HG02884 (cell line): ENCODE data around the gene GMDS.

Experiments
- ATAC-seq: cut with Tn5 transposase; IDR thresholded peaks from one replicate; pipeline ENCODE4 v1.9.1; 2021; ENCODE audit warnings: mild to moderate bottlenecking, moderate library complexity; ENCODE audit not compliant: unreplicated experiment

Gene GMDS

DNA sequence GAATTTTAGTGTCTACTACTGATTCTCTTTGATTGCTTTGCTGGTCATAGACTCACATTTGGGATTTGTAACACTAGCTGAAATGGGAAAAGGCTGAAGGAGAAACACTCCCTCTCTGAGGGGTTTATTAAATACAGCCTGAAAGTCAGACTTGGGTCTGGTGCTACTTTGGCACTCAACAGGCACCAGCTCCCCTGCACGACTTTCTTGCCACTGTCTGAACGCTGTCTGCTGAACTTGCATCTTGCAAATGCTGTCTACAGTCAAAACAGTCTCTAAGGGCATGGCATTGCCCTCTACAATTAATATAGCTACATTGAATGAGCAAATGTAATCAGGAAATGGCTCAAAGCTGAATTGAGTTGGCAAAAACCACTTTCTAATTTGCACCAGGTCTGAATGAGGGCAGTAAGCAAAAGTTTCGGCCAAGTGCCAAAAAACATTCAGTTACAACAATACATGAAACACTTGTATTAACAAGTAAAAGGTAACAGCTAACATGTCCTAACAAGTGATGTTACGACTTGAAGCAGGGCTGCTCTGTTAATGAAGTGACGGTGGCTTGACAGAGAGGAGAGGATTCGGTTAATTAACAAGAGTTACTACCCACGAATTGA is 516.2 kb downstream of the GMDS start:
- no peak for ATAC-seq

DNA sequence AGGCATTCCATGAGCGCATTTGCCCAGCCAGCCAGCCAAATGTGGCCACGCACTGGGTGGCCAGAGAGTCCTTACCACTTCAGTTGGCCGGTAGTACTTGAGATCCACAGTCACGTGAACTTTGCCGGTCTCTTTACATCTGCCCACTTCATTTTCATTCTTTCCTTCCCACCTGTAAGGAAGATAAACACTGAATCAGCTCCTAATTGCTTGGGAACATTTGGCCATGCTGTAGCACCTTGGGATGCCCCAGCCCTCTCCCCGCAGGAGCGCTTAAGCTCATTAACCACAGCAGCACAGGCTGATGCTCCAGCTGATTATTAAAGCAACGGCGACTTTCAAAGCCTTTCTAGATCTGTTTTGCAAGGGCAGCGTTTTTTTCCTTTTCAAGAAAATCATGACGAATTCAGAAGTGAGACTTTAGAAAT is 519.0 kb downstream of the GMDS start:
- ATAC-seq, result no peak

DNA sequence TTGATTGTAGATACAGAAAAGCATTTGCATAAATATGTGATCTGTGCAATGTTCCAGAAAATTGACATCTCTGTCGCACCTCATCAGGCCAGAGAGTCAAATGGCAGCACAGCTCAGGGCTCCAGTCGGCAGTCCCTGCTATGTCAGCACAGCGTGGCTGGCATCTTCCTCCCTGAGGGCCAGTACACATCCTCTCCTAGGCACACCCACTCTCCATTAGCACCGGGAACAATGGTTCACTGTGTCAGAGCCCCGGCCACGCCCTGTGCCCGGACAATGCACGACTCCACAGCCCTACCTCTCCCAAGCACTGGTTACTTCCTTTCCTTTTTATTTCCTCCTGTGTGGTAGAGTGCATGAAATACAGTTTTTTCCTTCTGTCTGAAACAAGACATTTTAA is 520.8 kb downstream of the GMDS start:
- no peak for ATAC-seq

- ATAC-seq, result no peak
Observed at GRCh38 chr6:1724124-1724523, 521.3 kb downstream of the GMDS start.

- ATAC-seq, result no peak
Observed at GRCh38 chr6:1722801-1723200, 522.6 kb downstream of the GMDS start.

DNA sequence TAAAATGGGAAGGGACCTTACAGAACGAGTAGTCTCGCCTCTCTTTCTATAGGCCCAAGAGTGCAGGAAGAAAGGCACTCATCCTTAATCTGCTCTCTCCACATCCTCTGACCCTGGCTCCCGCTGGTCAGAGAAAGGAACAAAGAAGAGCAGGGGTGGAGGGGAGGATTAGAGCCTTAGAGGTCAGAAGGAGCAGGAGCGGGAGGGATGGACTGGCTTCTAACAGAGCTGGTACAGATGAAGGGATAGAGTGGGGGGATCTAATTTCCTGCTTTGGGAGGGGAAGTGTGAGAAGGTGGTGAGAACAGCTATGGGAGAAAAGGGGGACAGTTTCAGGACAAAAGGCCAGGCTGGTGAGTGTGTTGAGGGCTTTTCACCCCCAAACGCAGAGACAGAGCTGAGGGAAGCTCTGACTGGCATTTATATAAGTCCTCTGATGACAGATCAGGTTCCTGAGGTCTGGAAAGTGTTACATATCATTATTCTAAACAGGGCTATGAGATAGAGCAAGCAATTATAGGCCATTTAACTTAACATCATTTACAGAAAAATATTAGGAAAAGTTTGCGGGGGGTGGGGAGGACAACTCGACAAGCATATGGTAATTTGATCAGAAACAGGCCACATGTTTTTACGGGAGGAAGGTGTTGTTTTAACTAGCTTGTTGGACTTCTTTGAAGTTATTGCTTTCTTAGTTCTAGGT is 524.6 kb downstream of the GMDS start:
- ATAC-seq, result no peak

DNA sequence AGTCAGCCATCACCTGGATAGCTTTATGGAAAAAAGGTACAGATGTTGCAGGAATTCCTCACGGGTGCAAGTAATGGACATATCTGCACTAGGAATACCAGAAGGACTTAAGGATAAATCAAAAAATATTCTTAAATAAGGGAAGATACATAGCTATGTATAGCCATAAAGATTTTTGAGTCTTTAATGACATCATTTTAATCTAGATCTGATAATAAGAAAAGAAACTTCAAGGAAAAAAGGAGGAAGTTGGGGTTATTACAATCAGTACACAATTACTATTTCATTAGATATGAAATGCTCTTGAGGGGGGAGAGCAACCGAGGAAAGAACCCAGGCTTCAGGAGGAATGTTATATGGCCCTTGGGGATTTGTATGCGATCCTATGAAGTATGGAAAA is 525.5 kb downstream of the GMDS start:
- ATAC-seq, result no peak

DNA sequence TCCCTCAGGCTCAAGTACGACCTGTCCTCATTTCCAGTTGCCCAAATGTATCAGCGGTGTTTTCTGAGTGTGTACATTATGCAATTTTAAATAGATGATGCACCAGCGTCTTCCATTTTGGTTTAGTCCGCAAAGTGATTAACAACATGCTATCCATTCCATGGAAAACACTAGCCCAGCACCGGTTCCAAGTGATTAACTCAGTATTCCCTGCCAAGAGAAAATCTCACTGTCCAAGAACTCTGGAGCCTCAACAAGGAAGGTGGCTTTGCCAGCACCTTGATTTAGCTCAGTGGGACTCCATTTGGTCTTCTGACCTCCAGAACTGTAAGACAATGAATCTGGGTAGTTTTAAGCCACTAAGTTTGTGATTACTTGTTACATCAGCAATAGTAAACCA is 528.5 kb downstream of the GMDS start:
- no peak for ATAC-seq

GRCh38 chr6:1716396-1716795 is 529.0 kb downstream of the GMDS start:
- no peak for ATAC-seq

DNA sequence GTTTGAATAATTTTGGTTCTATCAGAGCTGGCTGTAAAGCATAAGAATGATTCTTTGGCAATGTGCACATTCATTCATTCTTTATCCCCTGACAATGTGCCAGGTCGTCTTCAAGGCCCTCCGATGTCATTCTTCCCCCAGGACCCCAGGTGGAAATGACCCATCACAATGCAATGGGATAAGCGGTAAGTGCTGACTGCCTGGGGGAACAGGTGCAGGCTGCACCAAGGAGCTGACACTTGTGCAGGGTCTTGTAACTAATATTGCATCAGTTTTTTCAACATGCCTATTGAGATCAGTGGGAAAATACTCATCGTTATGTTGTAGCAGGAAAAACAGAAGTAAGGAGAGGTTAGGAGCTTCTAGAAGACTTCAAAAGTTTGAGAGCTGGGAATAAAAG is 530.1 kb downstream of the GMDS start:
- ATAC-seq, result no peak

DNA sequence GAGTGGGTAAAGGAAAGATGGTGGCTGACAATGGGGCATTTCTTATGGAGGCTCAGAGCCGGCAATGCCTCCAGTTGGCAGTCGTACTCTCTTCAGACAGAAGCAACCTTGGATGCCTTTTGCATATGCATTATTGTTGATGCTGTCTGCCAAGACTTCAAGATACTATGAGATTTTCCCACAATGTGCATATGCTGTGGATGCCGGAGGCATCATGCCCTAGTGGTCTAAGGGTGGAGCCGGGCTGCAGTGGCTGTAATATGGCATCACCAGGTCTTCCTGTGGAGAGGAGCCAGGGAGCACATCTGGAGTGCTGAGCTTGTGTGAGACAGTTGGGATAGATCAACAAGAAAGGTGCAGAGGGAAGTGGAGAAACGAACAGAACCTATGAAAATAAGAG is 530.8 kb downstream of the GMDS start:
- ATAC-seq, result no peak

GRCh38 chr6:1713016-1713600 is 532.3 kb downstream of the GMDS start:
- ATAC-seq, result no peak

DNA sequence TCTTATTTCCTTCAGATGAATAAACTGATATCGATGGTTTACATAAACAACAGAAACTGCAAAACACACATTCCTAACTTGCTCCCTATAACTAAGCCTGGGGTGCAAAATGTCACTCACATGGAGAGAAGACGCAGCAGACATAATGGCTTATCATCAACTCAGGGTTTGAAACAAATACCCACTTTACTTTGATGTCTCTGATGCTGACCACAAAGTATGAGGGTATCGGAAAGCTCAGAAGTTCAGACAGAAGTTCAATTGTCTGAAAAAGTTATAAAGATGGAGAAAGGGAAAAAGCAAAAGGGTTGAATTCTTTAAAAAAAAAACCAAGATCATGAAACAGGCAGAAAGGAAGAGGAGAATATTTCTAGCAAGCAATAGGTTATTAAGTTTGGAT is 533.0 kb downstream of the GMDS start:
- no peak for ATAC-seq

GRCh38 chr6:1711136-1711535 is 534.3 kb downstream of the GMDS start:
- no peak for ATAC-seq

DNA sequence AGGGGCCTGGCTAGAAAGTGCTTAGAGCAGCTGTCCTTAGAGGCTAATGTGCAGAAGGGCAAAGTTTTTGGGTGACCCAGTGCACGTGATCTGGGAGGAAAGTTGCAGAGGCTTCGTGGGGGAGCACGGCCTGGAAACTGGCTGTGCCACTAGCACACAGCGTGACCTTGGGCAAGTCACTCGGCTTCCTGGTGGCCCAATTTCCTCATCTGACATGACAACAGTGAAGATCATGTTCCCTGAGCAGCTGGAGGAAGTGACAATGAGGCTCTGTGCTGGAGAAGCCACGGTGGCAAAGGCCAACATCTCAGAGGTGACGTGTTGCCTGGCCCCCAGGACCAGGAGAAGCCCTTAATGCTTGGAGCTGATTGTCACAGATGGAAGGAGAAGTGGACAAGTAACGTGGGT is 536.2 kb downstream of the GMDS start:
- ATAC-seq, result no peak

- no peak for ATAC-seq
Observed at GRCh38 chr6:1708820-1709219, 536.6 kb downstream of the GMDS start.

GRCh38 chr6:1708122-1708521 is 537.3 kb downstream of the GMDS start:
- ATAC-seq, result no peak

GRCh38 chr6:1705630-1706029 is 539.8 kb downstream of the GMDS start:
- ATAC-seq, result no peak

DNA sequence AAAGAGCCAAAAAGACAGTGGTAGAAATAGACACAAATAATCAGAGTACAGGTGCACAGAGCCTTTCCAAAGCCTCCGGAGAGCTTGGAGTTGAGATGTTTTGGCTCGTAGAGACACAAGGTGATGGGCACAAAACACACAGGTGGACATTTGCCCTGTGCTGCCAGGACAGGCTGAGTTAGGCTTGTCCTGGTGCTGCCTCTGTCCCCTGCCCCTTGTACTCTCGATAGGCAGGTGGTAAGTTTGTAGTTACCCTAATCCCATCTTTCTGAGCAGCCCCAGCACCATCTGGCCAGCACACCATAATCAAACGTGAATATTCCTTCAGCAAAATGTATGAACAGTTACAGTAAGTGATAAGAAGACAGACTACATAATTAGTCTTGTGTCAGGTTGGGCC is 540.2 kb downstream of the GMDS start:
- ATAC-seq, result no peak

- ATAC-seq, result no peak
Observed at GRCh38 chr6:1704711-1705110, 540.7 kb downstream of the GMDS start.

GRCh38 chr6:1703923-1704322 is 541.5 kb downstream of the GMDS start:
- no peak for ATAC-seq

DNA sequence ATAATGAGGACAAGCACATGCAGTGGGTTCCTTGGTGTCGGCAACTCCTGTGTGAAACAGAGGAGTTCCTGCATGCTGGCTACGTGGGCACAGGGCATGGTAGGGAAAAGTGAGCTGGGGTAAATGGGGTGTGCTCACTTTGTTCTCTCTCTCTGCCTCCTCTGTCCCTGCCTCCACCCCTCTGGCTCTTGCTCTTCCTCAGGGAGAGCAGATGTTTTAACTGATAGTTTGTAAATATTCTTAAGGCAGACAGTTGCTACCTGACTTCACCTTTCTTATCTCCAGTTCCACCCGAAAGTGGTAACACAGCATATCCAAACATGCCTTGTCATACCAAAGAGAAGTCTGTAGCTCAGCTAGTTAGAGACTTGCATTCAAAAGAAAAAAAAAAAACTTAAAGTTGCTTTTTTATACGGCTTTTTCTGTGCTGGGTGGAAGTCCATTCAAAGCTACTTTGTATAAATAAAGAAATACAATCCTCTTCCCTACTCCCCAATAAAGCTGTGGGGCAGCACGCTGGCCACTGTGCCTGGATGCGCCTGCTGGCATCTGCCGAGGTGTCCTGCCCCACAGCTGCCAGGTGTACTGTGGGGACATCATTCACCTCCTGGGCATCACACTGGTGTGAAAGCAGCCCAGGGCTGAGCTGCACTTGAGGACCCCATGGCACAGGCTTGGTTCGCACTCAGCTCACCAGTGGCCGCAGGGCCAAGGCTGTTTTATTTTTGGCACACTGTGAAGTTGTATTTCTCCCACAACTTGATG is 542.1 kb downstream of the GMDS start:
- ATAC-seq, result no peak
